Aorta (tissue), 5 donors: ENCODE results near the gene NANOS1. TPM values are rescaled to one million over a fixed set of nuclear protein-coding genes. Genes with fewer than 3 reads are reported as not detected.
A peak's percentile ranks its signal among the peaks of the same experiment; 100 is the strongest.

Experiments used
- ATAC-seq: fragments of 200-7000 bp; cut with Tn5 transposase; one replicate; pipeline ENCODE4 v1.9.1; 2022; ENCODE audit warnings: moderate library complexity; ENCODE audit not compliant: low FRiP score
- DNase-seq, 2 donors: peaks; one replicate each; pipeline ENCODE4 v3.0.0-alpha.2; 2020
- H3K27ac ChIP-seq, 2 donors: one replicate each; pipeline ENCODE4 v1.5.1; 2013; ENCODE audit warnings: low read length in 2 of 2, mild to moderate bottlenecking in 2 of 2, moderate library complexity in 2 of 2, control low read depth in 1 of 2, inconsistent platforms in 1 of 2, low read depth in 1 of 2
- H3K27me3 ChIP-seq, 2 donors: one replicate each; pipeline ENCODE4 v1.6.1; 2013; ENCODE audit warnings: control low read depth in 1 of 2, low read length in 1 of 2, mild to moderate bottlenecking in 1 of 2, moderate library complexity in 1 of 2; ENCODE audit not compliant: insufficient read depth in 2 of 2, control insufficient read depth in 1 of 2
- H3K36me3 ChIP-seq, 2 donors: one replicate each; pipeline ENCODE4 v1.6.1; 2013; ENCODE audit warnings: control low read depth in 1 of 2, low read length in 1 of 2, mild to moderate bottlenecking in 1 of 2; ENCODE audit not compliant: insufficient read depth in 2 of 2, control insufficient read depth in 1 of 2
- H3K4me1 ChIP-seq, 2 donors: one replicate each; pipeline ENCODE4 v1.6.1; 2013; ENCODE audit warnings: low read length in 2 of 2, control low read depth in 1 of 2, mild to moderate bottlenecking in 1 of 2, moderate library complexity in 1 of 2; ENCODE audit not compliant: insufficient read depth in 2 of 2, control insufficient read depth in 1 of 2
- H3K4me3 ChIP-seq, 2 donors: one replicate each; pipeline ENCODE4 v1.5.1; 2013; ENCODE audit warnings: low read length in 2 of 2, control low read depth in 1 of 2, mild to moderate bottlenecking in 1 of 2
- H3K9me3 ChIP-seq: one replicate; pipeline ENCODE4 v1.6.1; 2013; ENCODE audit warnings: mild to moderate bottlenecking, low read length; ENCODE audit not compliant: control insufficient read depth
- WGBS, 2 donors: extraction: QIAGEN DNeasy Blood & Tissue Kit; methylation state at CpG; one replicate each; pipeline ENCODE4 v1.1.7; 2013; 5-methylcytosine and 5-hydroxymethylcytosine counted together
- intact Hi-C, 2 donors: fragments of 100-400 bp; cut with DNase I; formaldehyde crosslinking; loops; one replicate each; pipeline versions ENCODE4 v1.14.2 to v1.15.0; 2022
- polyA plus RNA-seq, 2 donors: library from polyadenylated mRNA; stranded (reverse); fragments of 200-250 nt; gene quantifications; one replicate each; pipeline ENCODE4 v1.2.3, GENCODE V29; 2013
- total RNA-seq, 2 donors: library from RNA; stranded (reverse); fragmentation: NEBNext Ultra II Directional; extraction: Animal tissue kit (Norgen Biotek cat#: 25700); gene quantifications; one replicate each; pipeline ENCODE4 v1.2.1, GENCODE V29; 2021
- donor health status: healthy with polysubstance abuse.
- donor health status: Bipolar disorder and iron deficiency.
- donor health status: DM: no; HTN: no; CAD: no.
- donor health status: DM: no; HTN: no; CAD: no.
- donor health status: DM: yes; HTN: yes; CAD: no.

NANOS1 gene
- total and polyA plus RNA-seq, 4 donors: 1.0 to 1.9 (median 1.3) TPM

DNA sequence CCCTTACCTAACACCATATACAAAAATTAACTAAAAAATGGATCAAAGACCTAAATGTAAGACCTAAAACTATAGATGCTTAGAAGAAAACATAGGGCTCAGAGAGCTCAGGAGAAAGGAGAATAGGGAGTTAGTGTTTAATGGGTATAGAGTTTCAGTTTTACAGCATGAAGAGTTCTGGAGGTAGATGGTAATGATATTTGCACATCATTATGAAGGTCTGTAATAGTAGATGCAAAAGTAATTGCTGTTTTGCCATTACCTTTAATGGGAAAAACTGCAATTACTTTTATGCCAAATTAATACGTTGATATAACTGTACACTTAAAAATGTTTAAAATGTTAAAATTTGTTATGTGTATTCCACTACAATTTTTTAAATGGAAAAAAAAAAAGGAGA, 39.2 kb upstream of the NANOS1 start:
- intact Hi-C loops: no loop called here
- Histone ChIP-seq H3K4me3 (no peak overlapping the region), H3K4me1 (no peaks in the 10 kb centered on the region), H3K27ac (no peak overlapping the region), H3K27me3 (no peaks in the 10 kb centered on the region), H3K9me3 (peaks cover under 1% of the 10 kb centered on the region), H3K36me3 (no peaks in the 10 kb centered on the region)
- ATAC-seq (no peak), DNase-seq (no peak)
- WGBS, 2 donors: 85 to 88% methylated on average over 1 of the region's 1 CpG

DNA sequence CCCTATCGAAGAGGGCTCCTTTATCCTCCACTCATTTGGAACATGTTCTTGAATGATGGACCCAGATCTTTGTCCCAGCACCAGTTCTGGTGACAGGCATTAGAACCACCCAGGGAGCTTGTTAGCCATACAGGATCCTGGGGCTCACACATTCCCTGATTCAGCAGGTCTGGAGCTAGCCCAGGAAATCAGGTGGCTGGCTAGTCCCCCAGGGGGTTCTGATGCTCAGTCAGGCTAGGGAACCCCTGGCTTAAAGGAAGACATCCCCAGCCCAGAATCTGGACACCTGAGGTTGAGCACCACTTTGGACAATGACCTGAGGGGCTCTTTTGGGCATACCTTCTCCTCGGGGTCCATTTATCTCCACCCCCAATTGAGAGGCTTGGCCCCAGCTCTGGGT, 37.0 kb upstream of the NANOS1 start:
- H3K27me3 ChIP-seq: no peaks in the 10 kb centered on the region
- WGBS, 2 donors: 85 to 86% methylated on average over 2 of the region's 2 CpGs
- intact Hi-C loops: no loop called here

DNA sequence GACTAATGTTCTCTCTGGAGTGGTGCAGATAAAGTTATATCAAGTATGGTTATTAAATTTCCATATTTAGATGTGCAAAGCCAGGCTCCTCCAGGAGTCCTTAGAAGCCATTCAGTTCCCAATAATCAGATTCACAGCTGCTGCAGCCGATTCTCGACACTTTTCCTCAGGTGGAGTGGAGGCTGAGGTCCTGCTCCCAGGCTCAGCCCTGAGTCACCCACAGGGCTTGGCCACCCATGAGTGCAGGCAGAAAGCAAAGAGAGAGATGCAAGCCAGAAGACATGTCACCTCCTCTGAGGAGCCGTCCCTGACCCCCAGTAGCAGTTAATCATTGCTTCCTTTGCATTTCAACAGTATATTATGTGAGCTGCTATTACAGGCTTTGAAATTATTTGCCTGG, 36.3 kb upstream of the NANOS1 start:
- H3K4me1 ChIP-seq: no peaks in the 10 kb centered on the region
- DNase-seq (no peak), ATAC-seq (no peak)
- H3K36me3 ChIP-seq: no peaks in the 10 kb centered on the region
- no peak overlapping the region for H3K27ac ChIP-seq
- H3K9me3 ChIP-seq: no peaks in the 10 kb centered on the region
- H3K4me3 ChIP-seq: no peak overlapping the region
- H3K27me3 ChIP-seq: no peaks in the 10 kb centered on the region
- intact Hi-C loops: no loop called here
- WGBS, 2 donors: 80 to 88% methylated on average over 3 of the region's 3 CpGs

More for the DNA sequence above, 37.0 kb upstream of the NANOS1 start:
- H3K4me1 ChIP-seq: no peaks in the 10 kb centered on the region
- H3K4me3 ChIP-seq: no peak overlapping the region
- no peak overlapping the region for H3K27ac ChIP-seq
- DNase-seq (no peak), ATAC-seq (no peak)
- no peaks in the 10 kb centered on the region for H3K36me3 ChIP-seq
- no peaks in the 10 kb centered on the region for H3K9me3 ChIP-seq

DNA sequence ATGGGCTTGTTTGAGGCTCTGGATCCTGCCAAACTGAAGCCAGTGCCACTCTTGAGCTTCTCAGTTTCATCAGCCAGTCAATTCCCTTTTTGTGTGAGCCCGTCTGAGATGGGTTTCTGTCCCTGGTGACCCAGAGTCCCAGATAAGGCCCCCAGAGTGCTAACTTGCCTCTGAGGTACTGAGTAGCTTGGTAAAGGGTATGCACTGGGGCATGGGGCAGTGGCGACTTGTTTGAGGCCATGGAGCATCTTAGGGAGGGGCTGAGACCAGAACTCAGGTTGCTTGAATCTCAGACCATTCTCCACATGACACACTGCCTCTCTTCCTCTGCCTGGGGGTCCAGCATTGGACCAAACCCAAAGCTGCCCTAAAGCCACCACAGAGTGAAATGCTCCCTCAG, 35.2 kb upstream of the NANOS1 start:
- H3K9me3 ChIP-seq: no peaks in the 10 kb centered on the region
- 75 to 82% methylated on average over 2 of the region's 2 CpGs for WGBS, 2 donors
- ATAC-seq (no peak), DNase-seq (no peak)
- H3K4me3 ChIP-seq: no peak overlapping the region
- H3K27me3 ChIP-seq: no peaks in the 10 kb centered on the region
- no peaks in the 10 kb centered on the region for H3K36me3 ChIP-seq
- H3K4me1 ChIP-seq: no peaks in the 10 kb centered on the region
- no peak overlapping the region for H3K27ac ChIP-seq
- intact Hi-C loops: no loop called here

DNA sequence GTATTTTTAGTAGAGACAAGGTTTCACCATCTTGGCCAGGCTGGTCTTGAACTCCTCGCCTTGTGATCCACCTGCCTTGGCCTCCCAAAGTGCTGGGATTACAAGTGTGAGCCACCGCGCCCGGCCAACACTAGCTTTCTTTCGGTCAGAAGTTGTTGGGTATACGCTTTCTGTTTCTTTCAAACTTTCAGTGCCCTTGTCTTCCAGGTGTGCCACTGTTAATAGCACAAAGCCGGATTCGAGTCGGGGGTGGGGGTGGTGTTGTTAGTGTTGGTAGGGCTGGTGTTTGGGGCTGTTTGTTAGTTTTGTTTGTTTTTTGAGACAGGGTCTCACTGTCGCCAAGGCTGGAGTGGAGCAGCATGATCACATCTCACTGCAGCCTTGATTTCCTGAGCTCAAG, 33.8 kb upstream of the NANOS1 start:
- Histone ChIP-seq H3K4me1 (no peaks in the 10 kb centered on the region), H3K4me3 (no peak overlapping the region), H3K36me3 (no peaks in the 10 kb centered on the region), H3K27ac (no peak overlapping the region), H3K27me3 (no peaks in the 10 kb centered on the region), H3K9me3 (no peaks in the 10 kb centered on the region)
- intact Hi-C loops: no loop called here
- WGBS, 2 donors: 90 to 92% methylated on average over 10 of the region's 10 CpGs
- no peak for ATAC-seq
- no peak for DNase-seq

DNA sequence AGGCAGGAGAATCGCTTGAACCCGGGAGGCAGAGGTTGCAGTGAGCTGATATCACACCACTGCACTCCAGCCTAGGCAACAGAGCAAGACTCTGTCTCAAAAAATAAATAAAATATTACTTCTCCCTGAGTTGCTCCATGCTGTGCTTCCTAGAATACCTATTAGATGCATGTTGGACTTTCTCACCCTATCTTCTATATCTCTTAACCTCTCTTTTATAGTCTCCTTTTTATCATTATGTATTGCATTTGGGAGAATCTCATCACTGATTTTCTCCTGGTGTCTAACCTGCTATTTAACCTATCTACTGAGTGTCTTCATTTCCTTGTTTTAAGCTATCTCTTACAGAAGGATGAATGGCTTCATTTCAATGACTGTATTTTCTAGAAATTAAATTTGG, 32.1 kb upstream of the NANOS1 start:
- 95 to 98% methylated on average over 2 of the region's 2 CpGs for WGBS, 2 donors

DNA sequence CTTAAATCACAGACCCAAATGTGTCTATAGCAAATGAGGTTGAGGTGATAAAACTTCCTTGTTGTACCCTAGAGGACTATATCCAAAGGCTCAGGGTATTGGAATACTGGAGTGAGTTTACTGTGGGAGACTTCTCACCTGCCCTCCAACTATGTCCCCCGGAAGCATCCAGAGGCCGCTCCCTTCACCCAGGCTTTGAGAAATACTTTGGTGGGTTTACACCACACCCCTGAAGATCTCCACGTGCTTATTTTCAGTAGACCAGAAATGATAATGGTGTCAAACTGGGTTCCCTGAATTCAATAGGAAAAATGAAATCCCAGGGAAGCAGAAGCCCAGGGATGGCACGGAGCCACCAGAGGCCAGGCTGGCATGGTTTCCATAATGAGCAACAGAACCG, 31.3 kb upstream of the NANOS1 start:
- peak in 1 of 2 donors; percentile 22 for DNase-seq
- WGBS, 2 donors: 94% methylated on average over 5 of the region's 5 CpGs
- H3K4me3 ChIP-seq: no peak overlapping the region
- no peaks in the 10 kb centered on the region for H3K9me3 ChIP-seq
- intact Hi-C loops: no loop called here
- no peaks in the 10 kb centered on the region for H3K27me3 ChIP-seq
- no peaks in the 10 kb centered on the region for H3K4me1 ChIP-seq
- H3K36me3 ChIP-seq: no peaks in the 10 kb centered on the region
- ATAC-seq: no peak
- H3K27ac ChIP-seq: no peak overlapping the region

More for the DNA sequence above, 32.1 kb upstream of the NANOS1 start:
- no peaks in the 10 kb centered on the region for H3K27me3 ChIP-seq
- ATAC-seq (no peak), DNase-seq (no peak)
- H3K27ac ChIP-seq: no peak overlapping the region
- H3K4me3 ChIP-seq: no peak overlapping the region
- no peaks in the 10 kb centered on the region for H3K4me1 ChIP-seq
- no peaks in the 10 kb centered on the region for H3K36me3 ChIP-seq
- no peaks in the 10 kb centered on the region for H3K9me3 ChIP-seq
- intact Hi-C loops: no loop called here

DNA sequence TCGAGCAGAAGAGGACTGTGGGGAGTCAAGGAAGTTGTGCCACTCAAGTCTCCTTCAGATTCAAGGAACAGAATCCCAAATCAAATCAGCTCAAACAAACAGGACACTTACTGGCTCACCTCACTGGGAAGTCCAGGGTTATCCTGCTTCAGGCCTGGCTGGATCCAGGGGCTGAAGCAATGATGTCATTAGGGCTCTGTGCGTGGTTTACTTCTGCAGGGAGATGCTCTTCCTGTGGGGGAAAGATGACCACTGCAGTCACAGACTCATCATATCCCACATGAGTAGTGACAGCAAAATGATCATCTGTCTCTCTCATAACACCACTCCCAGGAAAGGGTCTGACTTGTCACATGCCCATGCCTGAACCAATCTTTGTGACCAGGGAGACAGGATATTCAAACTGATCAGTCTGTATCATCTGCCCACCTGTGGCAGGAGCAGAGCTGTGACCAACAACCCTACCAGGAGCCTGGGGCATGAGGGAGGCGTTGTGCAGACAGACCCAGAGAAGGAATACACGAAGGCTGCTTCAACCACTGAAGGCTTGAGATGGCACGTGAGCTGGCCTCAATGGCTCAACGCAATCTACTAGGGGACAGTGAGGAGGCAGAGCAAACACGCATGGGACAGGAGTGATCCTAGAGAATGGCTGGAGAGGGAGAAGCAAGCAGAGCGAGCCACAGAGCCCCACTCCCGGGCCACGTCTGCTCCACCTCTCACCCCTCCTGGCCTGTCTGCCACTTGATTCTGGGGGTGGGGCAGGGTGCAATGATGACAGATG, 27.6 kb upstream of the NANOS1 start:
- no peaks in the 10 kb centered on the region for H3K4me1 ChIP-seq
- no peaks in the 10 kb centered on the region for H3K9me3 ChIP-seq
- DNase-seq: peak in 1 of 2 donors; percentile 33
- no peaks in the 10 kb centered on the region for H3K27me3 ChIP-seq
- no peak overlapping the region for H3K4me3 ChIP-seq
- H3K27ac ChIP-seq: no peak overlapping the region
- intact Hi-C loops: no loop called here
- ATAC-seq: no peak
- 91 to 93% methylated on average over 10 of the region's 10 CpGs for WGBS, 2 donors
- H3K36me3 ChIP-seq: no peaks in the 10 kb centered on the region

DNA sequence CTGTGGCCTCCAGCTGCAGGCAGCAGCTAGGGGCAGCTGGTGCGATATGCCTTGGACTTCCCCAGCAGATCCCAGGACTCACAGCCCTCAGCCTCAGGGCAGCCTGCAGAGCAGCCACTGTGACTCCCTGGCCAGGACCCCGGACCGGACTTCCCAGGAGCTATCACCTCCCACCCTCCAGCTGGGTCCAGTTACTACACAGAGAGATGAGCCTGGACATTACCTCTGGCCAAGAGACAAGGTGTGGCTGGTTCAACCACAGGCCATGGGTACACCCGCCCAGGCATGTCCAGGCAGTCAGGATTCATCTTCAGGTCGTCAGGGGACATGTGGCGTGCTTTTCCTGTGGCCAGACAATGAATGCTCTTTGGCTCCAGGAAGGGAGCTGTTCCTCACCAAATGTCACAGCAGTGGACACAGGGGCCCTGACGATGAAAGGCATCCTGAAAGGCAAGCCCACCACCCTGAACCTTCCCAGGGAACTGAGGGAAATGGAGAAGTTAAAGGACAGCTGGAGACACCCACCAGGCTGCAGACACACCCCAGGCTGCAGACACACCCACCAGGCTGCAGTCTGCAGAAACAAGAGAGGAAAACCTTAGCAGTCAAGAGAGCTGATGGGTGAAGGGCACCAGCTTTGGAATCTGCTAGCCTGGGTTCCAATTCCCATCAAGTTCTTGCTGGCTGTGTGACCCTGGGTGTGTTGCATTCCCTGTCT, 25.8 kb upstream of the NANOS1 start:
- 85 to 88% methylated on average over 7 of the region's 7 CpGs for WGBS, 2 donors
- DNase-seq: peak in 1 of 2 donors; percentile 47
- intact Hi-C loops: no loop called here
- Histone ChIP-seq H3K36me3 (no peaks in the 10 kb centered on the region), H3K4me3 (no peak overlapping the region), H3K27ac (no peak overlapping the region), H3K9me3 (no peaks in the 10 kb centered on the region), H3K4me1 (no peaks in the 10 kb centered on the region), H3K27me3 (no peaks in the 10 kb centered on the region)
- no peak for ATAC-seq
